Epithelial cell of esophagus (primary cell): Measurements from ENCODE around the gene PRDM16.

Experiments used
- DNase-seq: peaks from one replicate; pipeline ENCODE4 v3.0.0; 2010; ENCODE audit warnings: low read depth
- H3K4me3 ChIP-seq: 2 replicates; pipeline ENCODE4 v1.5.1; 2011; ENCODE audit warnings: mild to moderate bottlenecking, low read length, control low read depth
- CTCF ChIP-seq: IDR thresholded peaks from 2 replicates; pipeline ENCODE4 v1.5.1; 2011; ENCODE audit warnings: low read depth, mild to moderate bottlenecking, low read length, control low read depth, inconsistent platforms; ENCODE audit not compliant: insufficient read depth; ENCODE audit errors: missing control alignments

PRDM16 gene

GRCh38 chr1:3439346-3440299, 370.6 kb downstream of the PRDM16 start:
- DNase-seq: no peak
- no peak overlapping the region for H3K4me3 ChIP-seq
- TF ChIP-seq CTCF: no peak

- DNase-seq: no peak
- H3K4me3 ChIP-seq: no peak overlapping the region
- no peak for TF ChIP-seq CTCF
These were observed 371.3 kb downstream of the PRDM16 start for GRCh38 chr1:3440300-3440681.

DNA sequence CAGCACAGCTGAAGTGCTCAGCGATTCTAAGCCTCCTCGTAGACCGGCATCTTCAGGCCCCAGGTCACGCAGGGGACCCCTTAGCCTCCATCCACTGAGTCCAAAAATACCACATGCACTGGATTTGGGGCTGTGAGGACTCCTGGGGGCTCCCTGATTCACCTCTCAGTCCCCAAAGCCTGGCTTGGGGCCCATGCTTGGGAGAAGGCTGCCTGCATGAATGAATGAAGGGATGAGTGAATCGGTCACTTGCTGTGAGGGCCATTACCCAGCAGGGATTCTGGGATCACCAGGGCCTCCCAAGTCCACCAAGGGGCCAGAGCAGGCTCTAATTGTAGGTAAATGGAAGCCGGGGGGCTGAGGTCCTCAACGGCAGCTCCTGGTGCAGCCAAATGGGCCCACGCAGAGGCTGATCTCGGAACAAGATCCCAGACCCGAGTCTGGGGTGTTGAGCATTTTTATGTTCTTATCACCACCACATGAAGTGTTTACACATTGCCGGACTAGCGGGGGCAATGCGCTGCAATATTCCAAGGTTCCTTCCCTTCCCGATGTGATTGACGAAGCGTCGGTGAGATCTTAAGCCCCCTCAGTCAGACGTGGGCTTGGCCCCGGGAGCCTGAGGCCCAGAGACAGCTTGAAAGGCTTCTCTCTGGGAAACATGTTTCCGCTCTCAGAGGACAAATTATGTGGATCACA, 371.9 kb downstream of the PRDM16 start:
- DNase-seq: no peak
- H3K4me3 ChIP-seq: no peak overlapping the region
- no peak for TF ChIP-seq CTCF

DNA sequence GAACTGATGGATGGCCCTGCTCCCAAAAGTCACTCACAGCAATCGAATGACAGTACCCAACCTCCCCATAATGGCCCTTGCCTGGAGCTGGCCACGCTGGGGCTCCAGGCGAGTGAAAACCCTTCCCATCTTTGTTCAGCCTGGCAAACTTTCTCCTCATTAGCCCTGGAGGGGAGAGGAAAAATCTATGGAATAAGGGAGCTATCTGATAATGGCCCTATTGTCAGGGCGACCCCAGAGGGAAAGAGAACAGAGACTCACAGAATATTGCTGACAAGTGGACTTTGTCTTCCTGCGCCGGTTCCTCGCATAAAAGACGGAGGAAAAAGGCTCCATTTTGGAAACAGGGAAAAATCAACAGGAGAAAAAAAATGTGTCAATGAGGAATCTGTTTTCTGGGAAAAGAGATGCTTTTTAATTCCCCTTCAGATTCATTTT, 372.4 kb downstream of the PRDM16 start:
- TF ChIP-seq CTCF: no peak
- no peak for DNase-seq
- H3K4me3 ChIP-seq: no peak overlapping the region

- no peak for DNase-seq
- H3K4me3 ChIP-seq: no peak overlapping the region
- no peak for TF ChIP-seq CTCF
These were observed 372.9 kb downstream of the PRDM16 start for GRCh38 chr1:3441880-3442279.

DNA sequence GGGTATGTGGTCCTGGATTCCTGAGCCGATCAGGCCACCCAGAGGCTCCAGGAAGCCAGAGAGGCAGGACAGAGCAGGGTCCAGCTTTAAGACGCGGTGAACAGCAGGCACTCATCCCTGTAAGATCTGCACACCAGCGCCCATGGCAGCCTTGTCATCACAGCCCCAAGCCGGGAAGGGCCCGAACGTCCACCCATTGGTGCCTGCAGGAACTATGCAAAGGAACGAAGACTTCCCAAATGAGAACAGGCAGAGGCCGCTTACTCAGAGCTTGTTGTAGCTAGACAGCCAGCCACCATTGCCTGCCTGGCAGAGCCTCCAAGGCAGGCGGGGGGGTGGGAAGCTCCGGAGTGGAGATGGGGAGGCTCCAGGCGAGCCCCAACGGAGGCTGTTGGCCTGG, 373.3 kb downstream of the PRDM16 start:
- no peak for DNase-seq
- no peak overlapping the region for H3K4me3 ChIP-seq
- TF ChIP-seq CTCF: no peak
